ENCODE measurements around the gene FAM9A. TPM values are rescaled to one million over a fixed set of nuclear protein-coding genes. Genes with fewer than 3 reads are reported as not detected.
A peak's percentile ranks its signal among the peaks of the same experiment; 100 is the strongest.

FAM9A gene
- total and polyA plus RNA-seq, 2 of the 13 experiments (the other 11 are each of a cell fraction or from before 2014, with no cell fraction given) = not detected

- 0% methylated on average over 5 of the region's 6 CpGs for WGBS (ENCODE audit: low lambda C conversion rate)
- in situ Hi-C loops (cut with HindIII; ENCODE audit: extremely low pct_ligation_motif_present, low pct_unique_long_range_greater_than_20kb) = no loop called here
These were observed 20.8 kb upstream of the FAM9A start for GRCh38 chrX:8822002-8822401.

GRCh38 chrX:8820910-8821527, 19.8 kb upstream of the FAM9A start:
- no TSS peak for BruUV-seq (replicated peaks)
- no peak overlapping the region for H3K4me3 ChIP-seq (replicated peaks in 1 of 3; ENCODE audit: insufficient read depth in 1 of 3, low read depth in 2 of 3, low read length in 3 of 3)
- H3K27me3 ChIP-seq (ENCODE audit: control insufficient read depth in 1 of 2, insufficient read depth in 2 of 2, low read length in 2 of 2) = no peaks in the 10 kb centered on the region
- CTCF ChIA-PET (ENCODE audit: low intra/inter-chr PET ratio, low total read pairs) = interaction anchor here (2.4 kb wide), 1 partner anchor 59 kb away, joined by 9 read pairs; no protein-coding TSS in a partner anchor
- no peaks in the 10 kb centered on the region for H4K20me1 ChIP-seq (ENCODE audit: insufficient read depth, low read length)
- intact Hi-C loops (cut with micrococcal nuclease; ENCODE audit: unreplicated experiment) = no loop called here
- no peak overlapping the region for H2AFZ ChIP-seq (ENCODE audit: low read length)
- TF ChIP-seq ZNF567 (CRISPR knock-in tag; IDR thresholded peaks at IDR 0.05; ENCODE audit: borderline replicate concordance) (no peak), CREB1 (IDR thresholded peaks at IDR 0.05) (peak; percentile 93), CREB1 (CRISPR knock-in tag; IDR thresholded peaks at IDR 0.05) (no peak)
- no peak overlapping the region for H3K27ac ChIP-seq (ENCODE audit: extremely low read length, insufficient read depth, low read length)
- no peak overlapping the region for H3K4me2 ChIP-seq (ENCODE audit: low read depth, low read length)
- H3K9ac ChIP-seq (ENCODE audit: insufficient read depth, low read depth, low read length) = no peak overlapping the region
- in situ Hi-C loops (cut with HindIII; ENCODE audit: extremely low pct_ligation_motif_present, low pct_unique_long_range_greater_than_20kb) = no loop called here
- H3K36me3 ChIP-seq (replicated peaks in 1 of 2; ENCODE audit: control insufficient read depth in 1 of 2, insufficient read depth in 2 of 2, low read length in 2 of 2) = no peaks in the 10 kb centered on the region
- no peaks in the 10 kb centered on the region for H3K79me2 ChIP-seq (ENCODE audit: insufficient read depth, low read length)
- DNase-seq (ENCODE audit: low spot score) (no peak), ATAC-seq (no peak), FAIRE-seq (no peak)
- no peaks in the 10 kb centered on the region for H3K9me3 ChIP-seq (ENCODE audit: low read length)
- POLR2A ChIA-PET = no interaction called here
- no peaks in the 10 kb centered on the region for H3K4me1 ChIP-seq (ENCODE audit: insufficient read depth, low read length)
- 27% methylated on average over 3 of the region's 5 CpGs for WGBS (ENCODE audit: low lambda C conversion rate)

More at GRCh38 chrX:8822002-8822401, 20.8 kb upstream of the FAM9A start:
- Histone ChIP-seq H3K4me1 (ENCODE audit: insufficient read depth, low read length) (no peaks in the 10 kb centered on the region), H4K20me1 (ENCODE audit: insufficient read depth, low read length) (no peaks in the 10 kb centered on the region), H2AFZ (ENCODE audit: low read length) (no peak overlapping the region), H3K9ac (ENCODE audit: insufficient read depth, low read depth, low read length) (no peak overlapping the region), H3K9me3 (ENCODE audit: low read length) (no peaks in the 10 kb centered on the region), H3K4me2 (ENCODE audit: low read depth, low read length) (no peak overlapping the region), H3K36me3 (replicated peaks in 1 of 2; ENCODE audit: control insufficient read depth in 1 of 2, insufficient read depth in 2 of 2, low read length in 2 of 2) (no peaks in the 10 kb centered on the region), H3K4me3 (replicated peaks in 1 of 3; ENCODE audit: insufficient read depth in 1 of 3, low read depth in 2 of 3, low read length in 3 of 3) (no peak overlapping the region), H3K27ac (ENCODE audit: extremely low read length, insufficient read depth, low read length) (no peak overlapping the region), H3K27me3 (ENCODE audit: control insufficient read depth in 1 of 2, insufficient read depth in 2 of 2, low read length in 2 of 2) (no peaks in the 10 kb centered on the region), H3K79me2 (ENCODE audit: insufficient read depth, low read length) (no peaks in the 10 kb centered on the region)
- TF ChIP-seq CREB1 (IDR thresholded peaks at IDR 0.05) = no peak
- TF ChIP-seq CREB1 (CRISPR knock-in tag; IDR thresholded peaks at IDR 0.05) = 0 out of 2 replicates have a peak, but pooled peaks have one; percentile 22
- TF ChIP-seq ZMYM3 (CRISPR knock-in tag; IDR thresholded peaks at IDR 0.05) = no peak
- no peak for TF ChIP-seq IRF2 (CRISPR knock-in tag; IDR thresholded peaks at IDR 0.05)
- TF ChIP-seq MAFK (conservative IDR thresholded peaks at IDR 0.05 in 1 of 2, IDR thresholded peaks at IDR 0.05 in 1 of 2; ENCODE audit: low read length in 2 of 2) = no peak
- ChIA-PET CTCF (ENCODE audit: low intra/inter-chr PET ratio, low total read pairs) (no interaction called here), POLR2A (no interaction called here)
- FAIRE-seq = no peak
- no peak for ATAC-seq
- intact Hi-C loops (cut with micrococcal nuclease; ENCODE audit: unreplicated experiment) = no loop called here
- BruUV-seq (replicated peaks) = no TSS peak
- no peak for DNase-seq (ENCODE audit: low spot score)

All from HepG2 (cell line).